ENCODE measurements around the gene NPDC1. TPM values are rescaled to one million over a fixed set of nuclear protein-coding genes. Genes with fewer than 3 reads are reported as not detected.

Gene NPDC1
- total and polyA plus RNA-seq, 2 of the 8 experiments (the other 6 are each of a cell fraction or from before 2014, with no cell fraction given) = 26.2 to 44.1 TPM

DNA sequence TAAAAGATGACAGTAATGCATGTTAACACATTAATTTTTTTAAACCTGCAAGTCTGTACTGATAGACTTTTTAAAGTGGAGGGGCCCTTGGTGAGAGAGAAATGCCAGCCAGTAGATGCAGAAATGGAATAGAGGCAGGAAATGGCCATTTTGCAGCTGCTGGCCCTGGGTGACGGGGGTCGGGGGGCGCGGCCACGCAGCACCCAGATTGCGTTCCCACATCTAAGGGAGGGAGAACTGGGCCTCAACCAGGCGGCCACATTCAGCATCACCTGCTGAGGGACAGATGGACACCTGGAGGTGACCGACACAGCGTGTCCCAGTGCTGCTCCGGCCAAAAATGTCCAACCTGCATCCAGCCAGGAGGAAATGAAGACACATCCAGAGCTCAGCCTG lies 43.3 kb downstream of the NPDC1 start (continued):
- no peak for TF ChIP-seq RNF2 (IDR thresholded peaks at IDR 0.05; ENCODE audit: borderline replicate concordance, low read depth, low read length, missing control alignments, poor library complexity, severe bottlenecking)
- no peak for TF ChIP-seq CHD1 (IDR thresholded peaks at IDR 0.05; ENCODE audit: low read depth, low read length)
- TF ChIP-seq, protein P1, sequence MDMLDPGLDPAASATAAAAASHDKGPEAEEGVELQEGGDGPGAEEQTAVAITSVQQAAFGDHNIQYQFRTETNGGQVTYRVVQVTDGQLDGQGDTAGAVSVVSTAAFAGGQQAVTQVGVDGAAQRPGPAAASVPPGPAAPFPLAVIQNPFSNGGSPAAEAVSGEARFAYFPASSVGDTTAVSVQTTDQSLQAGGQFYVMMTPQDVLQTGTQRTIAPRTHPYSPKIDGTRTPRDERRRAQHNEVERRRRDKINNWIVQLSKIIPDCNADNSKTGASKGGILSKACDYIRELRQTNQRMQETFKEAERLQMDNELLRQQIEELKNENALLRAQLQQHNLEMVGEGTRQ (IDR thresholded peaks at IDR 0.05; ENCODE audit: low read length) = no peak
- no peak for TF ChIP-seq RXRA (IDR thresholded peaks at IDR 0.05; ENCODE audit: insufficient read depth, low read depth, low read length)
- TF ChIP-seq EZH2 (IDR thresholded peaks at IDR 0.05; ENCODE audit: low read depth, low read length, severe bottlenecking) = no peak
- no peak for TF ChIP-seq RAD21 (IDR thresholded peaks at IDR 0.05 in 1 of 2, conservative IDR thresholded peaks at IDR 0.05 in 1 of 2; ENCODE audit: low read depth in 2 of 2, low read length in 2 of 2)
